ENCODE results near the gene ITSN1.

ITSN1 gene

DNA sequence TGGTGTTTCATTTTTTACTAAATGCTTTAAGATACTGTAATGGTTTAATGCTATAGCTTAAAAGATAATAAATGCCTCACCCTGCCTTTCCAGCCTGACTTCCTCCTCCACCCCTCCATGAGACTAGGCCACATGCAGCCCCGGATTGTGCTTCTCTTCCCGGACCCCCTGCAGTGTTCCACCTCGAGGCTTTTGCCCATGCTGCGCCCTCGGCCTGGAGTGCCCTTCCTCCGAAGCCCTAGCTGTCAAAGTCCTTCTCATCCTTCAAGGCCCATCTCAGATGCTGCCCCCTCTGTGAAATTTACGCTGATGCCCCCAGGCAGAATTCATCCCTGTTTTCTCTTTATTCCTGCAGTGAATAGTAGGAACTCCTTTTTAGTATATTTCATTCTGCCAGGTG is 174.8 kb downstream of the ITSN1 start:
- no peak for DNase-seq

DNA sequence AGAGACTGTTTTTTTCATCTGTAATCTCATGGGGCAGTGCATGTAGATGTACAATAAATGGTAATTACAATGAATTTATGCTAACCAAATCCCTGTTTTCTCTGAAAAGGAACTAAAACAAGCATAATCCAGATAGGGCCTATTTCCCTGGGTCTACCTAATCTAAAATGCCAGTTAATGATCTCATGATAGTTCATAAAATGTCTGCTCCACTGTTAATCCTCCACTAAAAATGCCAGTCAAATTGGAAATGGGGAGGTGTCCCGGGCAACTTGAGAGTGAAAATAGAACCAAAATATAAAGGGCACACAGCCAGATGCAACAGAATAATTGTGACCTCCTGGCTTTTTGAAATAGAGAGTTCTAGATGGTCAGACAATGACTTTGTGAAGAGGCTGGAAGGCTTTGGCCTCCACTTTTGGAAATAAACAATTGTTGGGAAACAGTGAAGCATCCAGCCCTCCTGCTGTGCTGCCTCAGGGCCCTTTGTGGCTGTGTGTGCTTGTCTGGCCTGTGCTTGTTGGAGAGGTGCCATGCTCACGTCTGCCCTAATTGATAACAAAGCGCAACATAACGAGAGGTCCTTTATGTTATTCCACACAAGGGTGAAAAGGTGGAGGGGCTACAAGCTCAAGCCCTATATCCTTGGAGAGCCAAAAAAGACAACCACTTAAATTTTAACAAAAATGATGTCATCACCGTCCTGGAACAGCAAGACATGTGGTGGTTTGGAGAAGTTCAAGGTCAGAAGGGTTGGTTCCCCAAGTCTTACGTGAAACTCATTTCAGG is 175.6 kb downstream of the ITSN1 start:
- DNase-seq, result no peak

DNA sequence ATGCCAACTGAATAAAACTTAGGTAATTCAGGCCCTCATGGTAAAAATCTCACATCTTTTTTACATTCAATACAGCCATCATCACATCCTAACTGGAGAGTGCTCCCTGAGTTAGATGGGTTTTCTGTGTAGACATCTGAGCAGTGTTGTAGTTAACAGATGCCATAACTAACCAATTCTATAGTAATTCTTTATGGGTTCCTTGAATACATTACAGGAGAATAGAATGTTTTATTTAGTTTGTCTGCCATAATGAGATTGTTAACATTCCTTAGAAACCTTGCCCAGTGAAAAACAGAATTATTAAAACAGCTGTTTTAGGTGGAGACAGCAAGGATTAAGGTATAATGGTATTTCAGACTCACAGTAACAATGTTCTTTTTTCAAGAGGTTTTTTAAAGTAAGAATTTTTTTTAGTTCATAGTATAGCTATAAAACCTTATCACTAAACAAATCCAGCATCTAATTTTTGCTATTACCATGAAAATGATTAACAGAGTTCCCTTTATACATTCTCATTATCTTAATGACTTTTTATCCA is 178.0 kb downstream of the ITSN1 start:
- no peak for DNase-seq

DNA sequence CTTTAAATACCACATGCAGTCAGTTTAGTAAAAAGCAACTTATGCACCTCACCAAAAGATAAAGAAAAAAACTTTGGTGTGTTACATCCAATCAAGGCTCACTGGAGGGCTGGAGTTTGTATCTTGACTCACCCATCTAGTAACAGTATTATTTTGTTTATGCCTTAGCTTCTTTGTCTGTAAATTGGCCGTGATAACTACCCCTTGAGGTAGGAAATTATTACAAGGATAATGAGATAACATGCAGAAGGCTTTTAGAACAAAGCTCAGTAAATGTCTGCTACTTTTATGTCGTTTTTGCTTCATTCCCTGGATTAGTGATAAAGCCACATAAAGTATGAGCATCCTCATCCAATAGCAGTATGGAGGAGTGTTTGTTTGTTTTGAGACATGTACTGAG is 178.5 kb downstream of the ITSN1 start:
- no peak for DNase-seq

DNA sequence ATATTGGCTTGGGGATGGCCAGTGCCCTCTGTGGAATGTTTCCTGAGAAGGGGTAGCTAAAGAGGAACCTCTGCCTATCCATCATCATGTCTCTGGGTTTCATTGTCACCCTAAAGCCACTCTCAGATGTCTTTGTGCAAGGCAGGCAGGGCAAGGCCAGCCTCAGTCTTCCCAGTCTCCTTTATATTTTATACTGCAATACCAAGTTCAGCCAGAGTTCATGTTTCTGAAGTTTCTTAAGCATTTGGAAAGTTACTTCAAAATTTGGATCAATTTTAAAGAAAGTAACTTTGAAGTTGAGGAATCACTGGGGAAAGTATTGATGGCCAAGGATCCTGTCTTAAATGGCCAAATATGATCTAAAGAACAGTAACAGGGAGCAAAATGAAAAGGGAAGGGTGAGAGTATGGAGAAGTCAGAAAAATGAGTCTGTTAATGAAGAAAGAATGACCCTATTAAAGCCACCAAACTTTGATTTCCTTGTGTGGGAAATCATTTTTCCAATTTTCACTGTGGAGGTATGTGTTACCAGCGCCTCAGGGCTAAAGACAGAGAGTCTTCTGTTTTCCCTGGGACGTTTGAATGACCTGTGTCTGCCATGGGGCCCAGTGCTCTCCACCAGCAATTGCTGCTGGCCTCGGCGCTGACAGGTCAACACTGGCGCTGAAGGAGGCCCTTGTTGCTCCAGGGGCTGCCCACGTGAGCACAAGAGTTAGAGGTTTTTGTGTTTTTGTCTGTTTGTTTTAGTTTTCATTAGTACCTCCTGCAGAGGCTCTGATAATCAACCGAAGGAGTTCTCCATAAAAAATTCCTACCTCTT is 179.4 kb downstream of the ITSN1 start:
- DNase-seq, result no peak

DNA sequence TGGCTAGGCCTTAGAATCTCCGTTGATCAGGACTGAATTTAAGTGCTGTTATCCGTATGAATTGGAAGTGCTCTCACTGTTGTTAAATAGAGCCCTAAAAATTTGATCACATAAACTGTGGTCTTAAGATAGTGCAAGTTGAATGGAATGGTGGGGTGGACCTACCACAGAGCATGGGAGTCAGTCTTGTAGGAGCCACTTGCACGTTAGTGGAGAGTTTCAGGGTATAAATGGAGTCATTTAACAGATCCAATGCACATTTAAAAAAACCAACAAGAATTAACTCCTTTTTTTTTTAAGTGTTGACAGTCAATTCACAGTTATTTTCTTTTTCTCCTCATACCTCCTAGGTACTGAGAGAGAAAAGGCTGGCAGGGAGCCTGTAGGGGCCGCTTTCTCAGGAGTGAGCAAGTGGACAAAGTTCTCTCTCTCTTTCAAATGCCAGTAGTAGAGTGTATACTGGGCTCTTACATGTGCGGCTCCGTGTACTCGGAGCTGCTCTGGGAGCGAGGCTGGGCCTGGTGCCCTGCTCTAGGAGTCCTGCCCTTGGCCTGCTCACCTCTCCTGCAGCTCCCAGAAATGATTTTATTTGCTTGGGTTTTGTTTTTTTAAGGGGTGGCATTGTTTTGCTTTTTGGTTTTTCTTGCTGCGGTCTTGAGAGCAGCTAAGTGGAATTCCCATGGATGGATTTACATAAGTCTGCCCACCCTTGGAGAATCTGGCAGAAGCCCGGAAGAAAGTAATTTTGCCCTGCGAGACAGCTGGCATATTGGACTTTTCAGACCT is 182.0 kb downstream of the ITSN1 start:
- DNase-seq, result no peak

DNA sequence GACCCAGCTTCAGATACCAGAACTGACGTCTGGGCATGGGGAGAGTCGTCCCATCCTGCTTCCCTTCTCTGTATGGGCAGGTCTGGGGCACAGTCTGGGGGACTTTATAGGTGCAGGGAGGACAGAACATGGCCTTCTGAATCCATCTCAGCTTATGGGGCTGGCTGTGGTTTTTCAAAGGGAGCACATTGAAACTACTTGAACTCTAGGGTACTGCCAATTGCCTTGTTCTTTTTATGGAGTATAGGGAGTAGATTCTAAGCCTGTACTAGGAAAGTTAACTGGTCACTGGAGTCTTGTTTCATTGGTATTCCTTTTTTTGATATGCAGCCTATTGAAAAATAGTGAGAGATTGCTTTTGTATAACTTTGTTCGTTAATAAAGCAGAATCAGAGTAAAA is 183.1 kb downstream of the ITSN1 start:
- DNase-seq, result no peak

DNA sequence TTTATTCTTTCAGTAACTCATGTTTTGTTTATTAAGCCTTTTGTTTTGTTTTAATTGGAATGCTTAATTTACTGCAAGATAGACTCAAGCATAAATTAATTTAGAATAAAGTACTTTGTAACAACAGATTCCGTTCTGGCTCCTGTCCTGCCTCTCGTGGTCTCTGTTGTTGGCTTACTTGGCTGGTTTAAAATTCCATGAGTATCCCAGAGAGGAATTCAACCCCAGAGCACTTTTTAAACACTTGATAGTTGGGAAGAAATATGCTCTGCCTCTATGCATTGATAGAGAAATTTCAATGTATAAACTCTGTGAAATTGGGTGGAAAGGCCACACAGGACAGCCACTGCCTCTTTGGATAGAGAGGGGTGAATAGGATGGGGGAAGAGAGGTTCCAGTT is 183.6 kb downstream of the ITSN1 start:
- no peak for DNase-seq

DNA sequence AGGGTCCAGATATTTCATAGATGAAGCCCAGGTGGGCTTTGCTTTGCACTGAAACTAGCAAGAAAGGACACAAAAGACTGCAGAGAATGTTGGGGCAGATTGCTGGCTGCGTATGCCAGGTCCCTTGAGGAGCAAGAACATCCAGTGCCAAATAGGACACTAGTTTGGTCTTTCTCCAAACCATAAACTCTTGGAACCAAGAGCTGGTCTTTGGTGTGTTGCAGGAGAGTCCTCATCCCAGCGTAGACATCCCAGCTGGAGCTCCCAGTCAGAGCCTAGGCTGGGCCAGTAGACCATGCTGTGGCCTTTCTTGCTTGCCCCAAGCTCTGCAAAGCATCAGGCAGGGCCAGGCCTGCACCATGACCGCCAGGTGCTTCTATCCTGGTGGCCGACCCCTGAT is 185.8 kb downstream of the ITSN1 start:
- DNase-seq, result no peak

DNA sequence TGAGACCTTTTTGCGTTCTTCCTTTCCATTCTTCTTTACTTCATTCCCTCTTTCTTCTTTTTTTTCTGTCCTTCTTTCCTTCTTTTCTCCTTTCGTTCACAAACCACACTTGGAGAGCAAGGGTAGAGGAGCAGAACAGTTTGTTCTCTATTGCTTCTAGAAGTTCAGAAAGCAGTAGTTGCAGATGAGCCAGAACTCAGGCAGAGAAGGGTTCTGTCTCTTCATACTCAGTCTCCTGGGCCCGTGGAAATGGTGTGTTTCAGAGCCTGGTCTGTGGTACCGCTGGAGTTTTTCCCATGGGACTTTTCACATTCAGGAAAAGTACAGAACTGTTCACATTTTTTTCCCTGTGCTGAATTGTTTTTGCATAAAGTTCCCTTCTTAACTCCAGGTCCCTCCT is 186.3 kb downstream of the ITSN1 start:
- no peak for DNase-seq

DNA sequence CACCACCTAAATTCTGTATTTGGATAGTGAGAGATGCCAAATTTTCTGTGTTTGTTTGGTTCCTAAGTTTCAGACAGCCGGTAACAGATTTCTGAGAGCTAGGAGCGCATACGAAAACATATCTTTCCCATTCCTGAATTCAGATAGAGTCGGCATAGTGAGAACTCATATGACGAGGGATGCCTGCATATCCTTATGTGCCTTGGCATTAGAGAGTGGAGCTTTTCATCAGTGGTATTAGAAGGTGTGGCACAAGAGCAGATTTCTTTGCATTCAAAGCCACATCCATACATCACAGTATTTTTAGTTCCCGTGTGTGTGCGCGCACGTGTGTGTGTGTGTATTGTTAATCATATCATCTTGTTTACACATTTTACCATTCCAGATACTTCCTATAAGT is 187.5 kb downstream of the ITSN1 start:
- DNase-seq, result no peak

DNA sequence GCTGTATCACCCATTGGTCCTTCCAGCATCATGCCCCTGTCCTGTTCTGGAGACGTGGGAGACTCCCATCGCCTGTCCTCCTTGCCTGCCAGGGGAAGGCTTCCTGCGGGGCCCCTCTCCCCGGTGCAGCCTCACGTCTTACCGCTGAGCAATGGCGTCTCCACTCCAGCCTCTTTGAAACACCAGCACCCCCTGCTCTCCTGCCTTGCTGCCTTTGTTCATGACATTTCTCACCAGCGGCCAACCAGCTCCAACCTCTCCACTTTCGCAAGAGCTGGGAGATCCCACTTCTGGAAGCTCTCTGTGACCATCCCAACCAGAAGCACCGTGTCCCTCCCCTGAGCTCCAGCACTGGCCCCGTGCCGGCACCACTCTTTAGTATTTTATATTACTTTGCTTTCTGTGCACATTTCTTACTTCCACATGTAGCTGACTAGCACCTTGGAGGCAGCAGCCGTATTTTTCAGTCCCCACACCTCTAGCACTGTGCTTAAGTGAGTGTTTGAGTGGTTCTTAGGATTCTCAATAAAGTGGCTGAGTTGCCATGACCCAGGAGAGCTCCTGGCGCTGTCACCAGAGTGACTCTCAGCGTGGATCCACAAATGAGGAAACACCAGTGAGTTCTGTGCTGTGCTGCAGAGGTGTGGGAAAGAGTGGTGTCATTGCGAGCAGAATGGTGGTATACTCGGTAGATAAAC is 189.8 kb downstream of the ITSN1 start:
- DNase-seq, result no peak

DNA sequence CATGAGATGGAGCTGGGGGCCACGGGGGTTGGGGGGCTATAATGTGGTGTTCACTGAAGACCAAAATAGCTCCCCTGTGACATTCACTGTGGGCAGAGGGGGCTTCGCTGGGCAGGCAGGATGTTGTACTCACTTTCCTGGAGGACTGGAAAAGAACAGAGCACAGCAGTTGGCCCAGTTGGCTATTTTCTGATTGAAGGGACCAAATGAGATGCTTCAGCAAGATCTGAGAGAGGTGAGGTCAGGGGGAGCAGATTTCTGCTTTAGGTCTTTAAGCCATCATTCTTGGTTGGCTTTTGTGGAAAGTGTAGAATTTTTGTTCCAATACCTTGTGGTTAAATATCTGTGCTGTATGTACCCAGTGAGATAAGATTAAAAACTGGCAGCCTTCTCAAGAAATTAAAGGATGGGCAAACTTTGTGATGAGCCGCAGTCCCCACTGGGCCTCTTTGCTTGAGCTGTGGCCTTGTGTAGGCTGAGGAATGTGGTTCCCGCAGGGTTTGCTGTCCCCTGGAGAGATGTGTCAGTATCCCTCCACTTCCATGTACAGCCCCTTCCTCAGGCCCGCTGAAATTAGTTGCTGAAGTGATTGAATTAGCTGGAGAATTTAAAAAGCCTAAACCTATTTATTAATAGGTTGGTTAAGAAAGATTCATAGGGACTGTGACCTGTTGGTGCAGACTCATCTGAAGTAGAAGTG is 192.7 kb downstream of the ITSN1 start:
- no peak for DNase-seq

DNA sequence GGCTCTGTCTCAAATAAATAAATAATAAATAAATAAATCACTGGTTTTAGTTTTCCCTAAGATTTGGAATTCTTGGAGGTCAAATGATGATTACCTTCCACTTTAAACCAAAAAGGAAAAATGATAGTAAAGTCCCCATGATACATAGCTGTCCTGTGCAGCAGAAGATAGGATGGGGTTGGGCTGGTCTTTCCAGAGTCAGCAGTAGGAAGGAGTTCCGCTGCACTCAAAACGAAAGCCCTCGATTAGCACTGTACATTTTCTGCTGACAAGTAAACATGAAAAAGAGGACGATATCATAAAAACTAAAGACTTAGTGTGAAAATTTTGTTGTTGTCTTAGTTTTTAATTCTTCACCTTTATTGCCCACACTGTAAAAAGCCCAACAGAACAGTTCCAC is 193.6 kb downstream of the ITSN1 start:
- DNase-seq, result no peak

DNA sequence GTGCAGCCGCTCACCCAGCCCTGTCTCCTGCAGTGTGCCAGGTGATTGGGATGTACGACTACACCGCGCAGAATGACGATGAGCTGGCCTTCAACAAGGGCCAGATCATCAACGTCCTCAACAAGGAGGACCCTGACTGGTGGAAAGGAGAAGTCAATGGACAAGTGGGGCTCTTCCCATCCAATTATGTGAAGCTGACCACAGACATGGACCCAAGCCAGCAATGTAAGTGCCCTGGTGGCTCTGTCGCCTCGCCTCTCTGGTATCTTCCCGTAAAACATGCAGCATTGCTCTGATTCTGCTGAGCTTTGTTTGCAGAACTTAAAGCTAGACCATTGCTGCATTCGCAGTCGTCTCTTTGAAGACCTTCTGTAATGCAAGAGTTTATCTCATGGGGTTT is 194.1 kb downstream of the ITSN1 start:
- no peak for DNase-seq

DNA sequence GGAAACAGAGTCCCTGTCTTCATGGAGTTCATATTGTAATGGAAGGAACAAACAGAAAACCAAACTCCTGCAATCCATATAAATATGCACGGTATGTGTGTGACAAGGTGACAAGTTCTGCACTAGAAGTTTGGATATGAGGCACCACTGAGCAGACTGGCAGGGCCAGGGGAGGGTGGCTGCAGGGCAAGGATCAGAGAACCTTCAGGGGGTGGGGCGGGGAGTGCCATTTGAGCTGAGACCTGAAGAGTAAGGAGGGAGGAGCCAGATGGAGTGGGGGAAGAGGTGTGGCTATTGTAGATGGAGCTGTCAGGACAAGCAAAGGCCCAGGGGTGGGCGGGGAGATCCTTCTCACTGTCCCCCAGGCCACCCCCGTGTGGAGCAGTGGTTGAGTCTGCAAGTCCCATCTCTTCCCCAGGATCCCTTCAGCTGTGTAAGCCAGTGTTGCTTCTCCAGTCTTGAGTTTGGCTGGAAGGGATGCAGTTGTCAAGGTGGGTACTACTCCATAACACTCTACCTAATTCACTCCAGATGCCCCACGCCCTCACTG is 196.9 kb downstream of the ITSN1 start:
- no peak for DNase-seq

DNA sequence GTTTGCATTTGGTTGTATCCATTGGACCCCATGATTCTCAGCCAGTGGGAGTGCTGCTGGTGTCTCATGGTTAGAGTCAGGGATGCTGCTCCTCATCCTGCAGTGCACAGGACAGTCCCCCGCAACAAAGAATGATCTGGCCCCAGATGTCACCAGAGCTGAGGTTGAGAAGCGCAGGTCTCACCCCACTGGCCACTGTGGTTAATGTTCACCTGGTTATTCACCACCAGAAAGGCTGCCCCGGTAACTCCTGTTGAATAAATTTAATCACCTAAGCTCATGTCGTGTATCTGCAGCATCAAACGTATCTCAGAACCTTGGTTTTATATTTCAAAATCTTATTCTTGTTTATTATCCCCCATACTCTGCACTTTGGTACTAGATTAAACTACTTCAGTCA is 197.5 kb downstream of the ITSN1 start:
- DNase-seq, result no peak

DNA sequence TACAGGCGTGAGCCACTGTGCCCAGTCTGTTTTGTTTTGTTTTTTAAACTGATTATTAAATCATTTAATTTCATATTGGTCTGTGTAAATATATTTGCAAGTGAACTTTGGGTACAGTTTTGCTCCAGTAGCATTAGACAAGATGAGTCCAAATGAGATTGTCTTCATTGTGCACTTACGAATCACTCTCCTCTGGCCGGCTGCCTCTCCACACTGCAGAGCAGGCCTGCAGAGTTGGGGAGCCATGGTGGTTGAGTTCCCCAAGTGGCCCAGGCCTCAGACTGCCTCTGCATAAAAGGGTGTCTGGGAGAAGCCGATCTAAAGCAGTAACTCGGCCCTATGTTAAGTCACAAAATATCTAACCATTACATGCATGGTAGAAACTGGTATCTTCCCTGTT is 198.5 kb downstream of the ITSN1 start:
- no peak for DNase-seq

DNA sequence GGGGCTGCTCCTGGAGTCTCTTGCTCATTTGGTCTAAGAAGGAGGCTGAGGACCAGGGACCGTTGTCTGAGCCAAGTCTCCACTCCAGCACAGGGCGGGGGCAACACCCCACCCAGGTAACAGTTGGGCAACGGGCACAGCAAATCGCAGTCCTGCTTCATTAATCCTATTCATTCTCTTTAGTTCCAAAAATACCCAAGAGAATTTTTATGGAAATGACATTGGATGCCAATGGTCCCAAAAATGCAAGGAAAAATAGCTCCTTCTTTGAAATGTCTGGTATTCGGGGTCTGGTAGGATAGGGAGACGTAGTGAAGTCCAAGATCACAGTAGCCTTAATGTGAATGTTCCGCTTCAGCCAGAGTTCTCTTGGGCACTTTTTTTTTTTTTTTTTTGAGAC is 199.3 kb downstream of the ITSN1 start:
- no peak for DNase-seq

DNA sequence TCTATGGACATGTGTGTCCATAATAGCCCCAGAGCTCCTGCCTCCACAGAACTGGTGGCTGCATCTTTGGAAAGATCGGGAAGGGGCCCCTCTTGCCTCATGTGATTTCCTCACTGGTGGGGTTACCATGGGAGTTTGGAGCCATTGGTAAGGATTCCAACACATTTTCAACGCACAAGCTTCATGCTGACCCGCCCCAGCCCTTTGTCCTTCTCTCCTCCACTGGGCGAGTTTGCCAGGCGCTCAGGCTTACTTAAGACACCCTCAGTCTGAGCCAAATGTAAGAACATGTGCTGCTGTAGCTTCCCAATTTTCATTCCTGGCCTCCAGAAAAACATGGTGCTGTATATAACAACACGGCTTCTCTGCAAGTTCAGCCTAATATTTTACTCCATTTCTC is 200.9 kb downstream of the ITSN1 start:
- no peak for DNase-seq

DNA sequence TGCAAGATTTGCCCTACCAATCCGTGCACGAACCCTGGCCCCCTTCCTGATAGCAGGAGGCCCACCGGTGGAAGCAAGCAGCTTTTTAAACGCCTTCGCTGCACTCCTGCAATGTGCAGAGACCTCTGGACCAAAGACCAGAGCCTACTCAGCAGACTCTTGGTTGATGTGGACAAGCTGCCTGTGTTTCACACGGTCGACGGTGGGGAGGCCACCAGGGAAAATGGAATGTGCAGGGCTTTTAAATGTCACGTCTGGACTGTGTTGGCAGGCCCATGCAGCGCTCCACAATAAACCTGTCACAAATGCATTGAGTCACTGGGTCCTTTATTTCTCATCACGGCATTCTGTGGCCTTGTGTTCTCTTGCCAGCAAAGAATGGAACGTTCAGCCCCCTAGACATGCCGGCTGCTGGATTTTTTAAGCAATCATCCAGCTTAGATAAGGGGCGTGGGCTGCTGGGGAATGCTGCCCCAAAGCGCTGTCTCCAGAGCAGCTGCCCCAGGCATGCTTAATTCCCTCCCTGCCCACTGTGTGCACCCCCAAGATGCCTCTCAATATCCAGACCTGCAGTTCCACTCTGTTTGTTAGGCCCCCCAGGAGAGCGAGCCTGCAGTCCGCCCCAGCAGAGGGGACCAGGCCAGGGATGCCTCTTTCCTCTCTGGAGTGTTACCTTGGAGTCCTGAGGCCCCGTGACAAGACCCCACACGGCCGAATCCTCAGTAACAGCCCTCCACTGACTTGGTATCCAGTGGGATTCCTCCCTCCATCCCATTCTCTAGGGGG is 202.0 kb downstream of the ITSN1 start:
- DNase-seq, result no peak

Measured in bone marrow (tissue), 2 donors.